ENCODE results near the gene SLC25A36. TPM values are rescaled to one million over a fixed set of nuclear protein-coding genes. Genes with fewer than 3 reads are reported as not detected.
"Not testable (repeated sequence)": the region's sequence is repeated elsewhere in the genome, so short reads cannot be mapped to it uniquely, and the experiment has no call there.

Gene SLC25A36
- total and polyA plus RNA-seq, 4 donors, result 23.7 to 68.7 (median 42.0) TPM

DNA sequence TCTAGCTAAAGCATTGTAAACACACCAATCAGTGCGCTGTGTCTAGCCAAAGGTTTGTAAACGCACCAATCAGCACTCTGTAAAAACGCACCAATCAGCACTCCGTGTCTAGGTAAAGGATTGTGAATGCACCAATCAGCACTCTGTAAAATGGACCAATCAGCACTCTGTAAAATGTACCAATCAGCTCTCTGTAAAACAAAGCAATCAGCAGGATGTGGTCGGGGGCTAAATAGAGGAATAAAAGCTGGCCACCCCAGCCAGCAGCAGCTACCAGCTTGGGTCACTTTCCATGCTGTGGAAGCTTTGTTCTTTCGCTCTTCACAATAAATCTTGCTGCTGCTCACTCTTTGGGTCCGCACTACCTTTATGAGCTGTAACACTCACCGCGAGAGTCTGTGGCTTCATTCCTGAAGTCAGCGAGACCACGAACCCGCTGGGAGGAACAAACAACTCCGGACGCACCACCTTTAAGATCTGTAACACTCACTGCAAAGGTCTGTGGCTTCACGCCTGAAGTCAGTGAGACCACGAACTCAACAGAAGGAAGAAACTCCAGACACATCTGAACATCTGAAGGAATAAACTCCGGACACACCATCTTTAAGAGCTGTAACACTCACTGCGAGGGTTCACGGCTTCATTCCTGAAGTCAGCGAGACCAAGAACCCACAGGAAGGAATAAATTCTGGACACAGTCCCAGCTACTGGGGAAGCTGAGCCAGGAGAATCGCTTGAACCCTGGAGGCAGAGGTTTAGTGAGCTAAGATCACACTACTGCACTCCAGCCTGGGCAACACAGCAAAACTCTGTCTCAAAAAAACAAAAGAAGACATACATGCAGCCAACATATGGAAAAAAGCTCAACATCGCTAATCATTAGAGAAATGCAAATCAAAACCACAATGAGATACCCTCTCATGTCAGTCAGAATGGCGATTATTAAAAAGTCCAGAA lies 76.0 kb downstream of the SLC25A36 start:
- H3K4me3 ChIP-seq (ENCODE audit: low read length in 2 of 2); H3K36me3 ChIP-seq (ENCODE audit: control insufficient read depth in 1 of 2, insufficient read depth in 2 of 2, low read length in 1 of 2); intact Hi-C loops (cut with DNase I); H3K27me3 ChIP-seq (ENCODE audit: control insufficient read depth in 1 of 2, insufficient read depth in 2 of 2, low read length in 1 of 2); H3K27ac ChIP-seq (ENCODE audit: low read depth in 1 of 2, low read length in 2 of 2); DNase-seq; H3K9me3 ChIP-seq (ENCODE audit: control insufficient read depth, low read length); ATAC-seq (ENCODE audit: low FRiP score); H3K4me1 ChIP-seq (ENCODE audit: control insufficient read depth in 1 of 2, insufficient read depth in 2 of 2, low read length in 2 of 2): not testable (repeated sequence)
- 83 to 84% methylated on average over 23 of the region's 23 CpGs for WGBS, 2 donors

GRCh38 chr3:141019244-141019643 lies 77.6 kb downstream of the SLC25A36 start:
- DNase-seq, result no peak
- no peak overlapping the region for H3K4me3 ChIP-seq (ENCODE audit: low read length in 2 of 2)
- no peaks in the 10 kb centered on the region for H3K27me3 ChIP-seq (ENCODE audit: control insufficient read depth in 1 of 2, insufficient read depth in 2 of 2, low read length in 1 of 2)
- intact Hi-C loops (cut with DNase I), result no loop called here
- H3K4me1 ChIP-seq (ENCODE audit: control insufficient read depth in 1 of 2, insufficient read depth in 2 of 2, low read length in 2 of 2), result no peaks in the 10 kb centered on the region
- H3K36me3 ChIP-seq (ENCODE audit: control insufficient read depth in 1 of 2, insufficient read depth in 2 of 2, low read length in 1 of 2), result no peaks in the 10 kb centered on the region
- no peak for ATAC-seq (ENCODE audit: low FRiP score)
- no peak overlapping the region for H3K27ac ChIP-seq (ENCODE audit: low read depth in 1 of 2, low read length in 2 of 2)
- 95% methylated on average over 19 of the region's 19 CpGs for WGBS, 2 donors
- H3K9me3 ChIP-seq (ENCODE audit: control insufficient read depth, low read length), result no peaks in the 10 kb centered on the region

GRCh38 chr3:141020143-141020830 lies 78.7 kb downstream of the SLC25A36 start:
- DNase-seq (no peak), ATAC-seq (ENCODE audit: low FRiP score) (no peak)
- no peak overlapping the region for H3K27ac ChIP-seq (ENCODE audit: low read depth in 1 of 2, low read length in 2 of 2)
- H3K4me1 ChIP-seq (ENCODE audit: control insufficient read depth in 1 of 2, insufficient read depth in 2 of 2, low read length in 2 of 2), result no peaks in the 10 kb centered on the region
- no peaks in the 10 kb centered on the region for H3K36me3 ChIP-seq (ENCODE audit: control insufficient read depth in 1 of 2, insufficient read depth in 2 of 2, low read length in 1 of 2)
- intact Hi-C loops (cut with DNase I), result no loop called here
- no peaks in the 10 kb centered on the region for H3K27me3 ChIP-seq (ENCODE audit: control insufficient read depth in 1 of 2, insufficient read depth in 2 of 2, low read length in 1 of 2)
- no peaks in the 10 kb centered on the region for H3K9me3 ChIP-seq (ENCODE audit: control insufficient read depth, low read length)
- 83 to 93% methylated on average over 5 of the region's 5 CpGs for WGBS, 2 donors
- no peak overlapping the region for H3K4me3 ChIP-seq (ENCODE audit: low read length in 2 of 2)

- intact Hi-C loops (cut with DNase I), result no loop called here
- ATAC-seq (ENCODE audit: low FRiP score) (no peak), DNase-seq (no peak)
- no peaks in the 10 kb centered on the region for H3K9me3 ChIP-seq (ENCODE audit: control insufficient read depth, low read length)
- no peaks in the 10 kb centered on the region for H3K36me3 ChIP-seq (ENCODE audit: control insufficient read depth in 1 of 2, insufficient read depth in 2 of 2, low read length in 1 of 2)
- H3K27me3 ChIP-seq (ENCODE audit: control insufficient read depth in 1 of 2, insufficient read depth in 2 of 2, low read length in 1 of 2), result no peaks in the 10 kb centered on the region
- WGBS, 2 donors, result 96 to 100% methylated on average over 4 of the region's 4 CpGs
- no peaks in the 10 kb centered on the region for H3K4me1 ChIP-seq (ENCODE audit: control insufficient read depth in 1 of 2, insufficient read depth in 2 of 2, low read length in 2 of 2)
- H3K4me3 ChIP-seq (ENCODE audit: low read length in 2 of 2), result no peak overlapping the region
- H3K27ac ChIP-seq (ENCODE audit: low read depth in 1 of 2, low read length in 2 of 2), result no peak overlapping the region
These were observed 79.6 kb downstream of the SLC25A36 start for GRCh38 chr3:141021261-141021660.

Other genes starting within 250 kb of the SLC25A36 start
- 1 to 10 TPM; 1.0 to 2.0 TPM for gene SPSB4, start 109.5 kb downstream of the SLC25A36 start, total RNA-seq
- gene SPSB4, start 109.5 kb downstream of the SLC25A36 start, polyA plus RNA-seq, result under 1 TPM in 1 of 2 donors, not detected in 1; 0.13 TPM